ENCODE results near the gene ARPC1B. TPM values are rescaled to one million over a fixed set of nuclear protein-coding genes. Genes with fewer than 3 reads are reported as not detected.
"Not testable (repeated sequence)": the region's sequence is repeated elsewhere in the genome, so short reads cannot be mapped to it uniquely, and the experiment has no call there.

The ARPC1B gene
- total RNA-seq, 1 experiment from 2014 or later = 236 TPM

- DNase-seq (ENCODE audit: extremely low read depth, low read depth) = no peak
Observed at GRCh38 chr7:99407872-99408378, 33.4 kb downstream of the ARPC1B start.

GRCh38 chr7:99408379-99409191, 34.1 kb downstream of the ARPC1B start, which contains the start of the genes BUD31 and PDAP1:
Gene BUD31, plus strand, starts transcription at chr7:99408969. Its CDS starts 2,124 bp downstream, at chr7:99411093.
Gene PDAP1, minus strand, starts transcription at chr7:99408597. Its CDS starts 49 bp downstream, at chr7:99408548.
- peak; percentile 86 for DNase-seq (ENCODE audit: extremely low read depth, low read depth)

- DNase-seq (ENCODE audit: extremely low read depth, low read depth) = no peak
Observed at GRCh38 chr7:99409192-99409572, 34.7 kb downstream of the ARPC1B start.

- DNase-seq (ENCODE audit: extremely low read depth, low read depth) = no peak
Observed at GRCh38 chr7:99409806-99410205, 35.3 kb downstream of the ARPC1B start.

- no peak for DNase-seq (ENCODE audit: extremely low read depth, low read depth)
Observed at GRCh38 chr7:99410635-99411034, 36.1 kb downstream of the ARPC1B start.

- peak; percentile 61 for DNase-seq (ENCODE audit: extremely low read depth, low read depth)
Observed at GRCh38 chr7:99415513-99416127, 41.1 kb downstream of the ARPC1B start.

GRCh38 chr7:99418260-99418659, 43.7 kb downstream of the ARPC1B start:
- no peak for DNase-seq (ENCODE audit: extremely low read depth, low read depth)

- no peak for DNase-seq (ENCODE audit: extremely low read depth, low read depth)
Observed at GRCh38 chr7:99419323-99420021, 44.9 kb downstream of the ARPC1B start.

GRCh38 chr7:99420213-99420612, 45.7 kb downstream of the ARPC1B start:
- no peak for DNase-seq (ENCODE audit: extremely low read depth, low read depth)

- DNase-seq (ENCODE audit: extremely low read depth, low read depth) = no peak
Observed at GRCh38 chr7:99420986-99421385, 46.5 kb downstream of the ARPC1B start.

- DNase-seq (ENCODE audit: extremely low read depth, low read depth) = no peak
Observed at GRCh38 chr7:99422186-99422585, 47.7 kb downstream of the ARPC1B start.

- no peak for DNase-seq (ENCODE audit: extremely low read depth, low read depth)
Observed at GRCh38 chr7:99422625-99423024, 48.1 kb downstream of the ARPC1B start.

GRCh38 chr7:99424932-99425730, 50.6 kb downstream of the ARPC1B start:
- no peak for DNase-seq (ENCODE audit: extremely low read depth, low read depth)

- no peak for DNase-seq (ENCODE audit: extremely low read depth, low read depth)
Observed at GRCh38 chr7:99428972-99429566, 54.5 kb downstream of the ARPC1B start.

- DNase-seq (ENCODE audit: extremely low read depth, low read depth) = no peak
Observed at GRCh38 chr7:99429756-99430155, 55.2 kb downstream of the ARPC1B start.

- DNase-seq (ENCODE audit: extremely low read depth, low read depth) = not testable (repeated sequence)
Observed at GRCh38 chr7:99431756-99432540, 57.4 kb downstream of the ARPC1B start.

GRCh38 chr7:99433158-99433557, 58.6 kb downstream of the ARPC1B start:
- no peak for DNase-seq (ENCODE audit: extremely low read depth, low read depth)

- no peak for DNase-seq (ENCODE audit: extremely low read depth, low read depth)
Observed at GRCh38 chr7:99437946-99438572, 63.5 kb downstream of the ARPC1B start.
